NT2/D1 (cell line): ENCODE measurements around the gene MPHOSPH10.

ENCODE experiments used
- SUZ12 ChIP-seq: IDR thresholded peaks from 2 replicates; pipeline ENCODE4 v1.6.1; 2011; ENCODE audit not compliant: insufficient read length, insufficient read depth; ENCODE audit errors: extremely low read depth
- YY1 ChIP-seq: IDR thresholded peaks from 2 replicates; pipeline ENCODE4 v1.6.1; 2011; ENCODE audit not compliant: insufficient read length, insufficient read depth
- ZNF274 ChIP-seq: IDR thresholded peaks from 2 replicates; pipeline ENCODE4 v1.6.1; 2011; ENCODE audit warnings: mild to moderate bottlenecking, low read depth, low read length

GRCh38 chr2:71122387-71123298 is 7.8 kb upstream of the MPHOSPH10 start:
- TF ChIP-seq YY1, result no peak
- no peak for TF ChIP-seq SUZ12
- TF ChIP-seq ZNF274, result no peak
